Subcutaneous adipose tissue (tissue), 4 donors: ENCODE data around the gene AFDN. TPM values are rescaled to one million over a fixed set of nuclear protein-coding genes. Genes with fewer than 3 reads are reported as not detected.

Source experiments
- total RNA-seq, 4 donors: library from RNA; depleted of rRNA; stranded (reverse); fragments of >200 nt; gene quantifications; one replicate each; pipeline ENCODE4 v1.1.0, GENCODE V29; 2016
- TF ChIP-seq, protein P1 (sequence below): fragments of 450-650 bp; IDR thresholded peaks from one replicate; pipeline ENCODE4 v1.5.1; 2016; ENCODE audit warnings: low read depth, mild to moderate bottlenecking, control low read depth, antibody characterized with exemption, moderate library complexity

AFDN gene
- total RNA-seq, 4 donors from 2014 or later = 51.5 to 126 (median 88.1) TPM

GRCh38 chr6:167975458-167975857 is 148.7 kb downstream of the AFDN start:
- TF ChIP-seq, protein P1, sequence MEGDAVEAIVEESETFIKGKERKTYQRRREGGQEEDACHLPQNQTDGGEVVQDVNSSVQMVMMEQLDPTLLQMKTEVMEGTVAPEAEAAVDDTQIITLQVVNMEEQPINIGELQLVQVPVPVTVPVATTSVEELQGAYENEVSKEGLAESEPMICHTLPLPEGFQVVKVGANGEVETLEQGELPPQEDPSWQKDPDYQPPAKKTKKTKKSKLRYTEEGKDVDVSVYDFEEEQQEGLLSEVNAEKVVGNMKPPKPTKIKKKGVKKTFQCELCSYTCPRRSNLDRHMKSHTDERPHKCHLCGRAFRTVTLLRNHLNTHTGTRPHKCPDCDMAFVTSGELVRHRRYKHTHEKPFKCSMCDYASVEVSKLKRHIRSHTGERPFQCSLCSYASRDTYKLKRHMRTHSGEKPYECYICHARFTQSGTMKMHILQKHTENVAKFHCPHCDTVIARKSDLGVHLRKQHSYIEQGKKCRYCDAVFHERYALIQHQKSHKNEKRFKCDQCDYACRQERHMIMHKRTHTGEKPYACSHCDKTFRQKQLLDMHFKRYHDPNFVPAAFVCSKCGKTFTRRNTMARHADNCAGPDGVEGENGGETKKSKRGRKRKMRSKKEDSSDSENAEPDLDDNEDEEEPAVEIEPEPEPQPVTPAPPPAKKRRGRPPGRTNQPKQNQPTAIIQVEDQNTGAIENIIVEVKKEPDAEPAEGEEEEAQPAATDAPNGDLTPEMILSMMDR = no peak

GRCh38 chr6:167976708-167977107 is 150.0 kb downstream of the AFDN start:
- TF ChIP-seq, protein P1 = no peak

- TF ChIP-seq, protein P1 = no peak
Observed at GRCh38 chr6:167977717-167978467, 151.2 kb downstream of the AFDN start.

DNA sequence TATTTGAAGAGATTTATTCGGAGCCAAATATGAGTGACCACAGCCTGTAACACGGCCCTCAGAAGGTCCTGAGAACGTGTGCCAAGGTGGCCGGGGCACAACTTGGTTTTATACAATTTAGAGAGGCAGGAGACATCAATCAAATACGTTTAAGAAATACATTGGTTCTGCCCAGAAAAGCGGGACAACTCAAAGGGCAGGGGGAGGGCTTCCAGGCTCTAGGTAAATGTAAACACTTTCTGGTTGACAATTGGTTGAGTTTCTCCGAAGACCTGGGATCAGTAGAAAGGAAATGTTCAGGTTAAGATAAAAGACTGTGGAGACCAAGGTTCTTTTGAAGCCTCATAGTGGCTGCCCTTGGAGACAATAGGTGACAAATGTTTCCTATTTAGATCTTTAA is 151.9 kb downstream of the AFDN start:
- TF ChIP-seq, protein P1 = no peak

DNA sequence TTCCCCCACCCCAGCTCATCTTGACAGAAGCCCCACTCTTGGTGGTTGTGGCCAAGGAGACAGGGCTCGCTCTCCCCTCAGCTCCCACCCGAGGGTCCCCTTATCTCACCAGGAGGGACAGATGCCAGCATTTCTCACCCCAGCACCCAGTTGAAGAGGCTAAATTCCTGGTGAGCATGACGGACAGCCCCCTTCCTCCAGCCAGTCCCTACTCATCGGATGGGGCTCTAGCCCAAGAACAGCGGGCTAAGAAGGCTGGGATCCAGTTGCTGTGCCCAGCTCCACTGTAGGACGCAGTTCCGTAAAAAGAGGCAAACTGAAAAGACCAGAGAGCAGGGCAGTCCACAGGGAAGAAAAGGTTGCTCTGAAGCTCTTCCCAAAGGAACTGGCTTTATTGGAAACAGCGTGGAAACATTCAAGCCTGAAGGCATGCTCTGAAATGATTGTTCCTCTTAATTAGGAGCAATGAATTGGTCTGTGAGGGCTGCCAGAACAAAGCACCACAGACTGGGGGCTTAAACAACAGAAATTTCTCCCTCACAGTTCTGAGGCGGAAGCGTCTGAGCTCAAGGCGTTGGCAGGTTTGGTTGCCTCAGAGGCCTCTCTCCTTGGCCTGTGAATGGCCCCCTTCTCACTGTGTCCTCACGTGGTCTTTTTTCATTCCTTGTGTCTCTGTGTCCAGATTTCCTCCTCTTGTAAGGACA is 152.9 kb downstream of the AFDN start:
- TF ChIP-seq, protein P1 = no peak

- TF ChIP-seq, protein P1 = no peak
Observed at GRCh38 chr6:167980911-167981580, 154.3 kb downstream of the AFDN start.

GRCh38 chr6:167981916-167982462 is 155.3 kb downstream of the AFDN start:
- TF ChIP-seq, protein P1 = no peak
